IMR-90 (cell line): ENCODE results near the gene PRKCA. TPM values are rescaled to one million over a fixed set of nuclear protein-coding genes. Genes with fewer than 3 reads are reported as not detected.

Experiments
- ATAC-seq: fragments of 200-7000 bp; cut with Tn5 transposase; 2 replicates; pipeline ENCODE4 v1.9.1; 2020; ENCODE audit warnings: low read depth, mild to moderate bottlenecking, moderate library complexity
- BruUV-seq: library from RNA; stranded (reverse); fragments of 400-500 nt; replicated peaks from 2 replicates; lab custom pipeline; 2021; lab: Mats Ljungman, UMichigan
- CTCF ChIA-PET: fragments of 300-600 bp; formaldehyde crosslinking; extraction: SDS; loops from one replicate; lab custom pipeline; 2021; ENCODE audit warnings: antibody characterized with exemption; lab: Yijun Ruan, JAX
- POLR2A ChIA-PET: fragments of 300-600 bp; sonication (Branson Sonifier 250); formaldehyde crosslinking; loops from one replicate; lab custom pipeline; 2022; ENCODE audit warnings: antibody characterized with exemption; ENCODE audit not compliant: unreplicated experiment; lab: Charles Lee
- DNase-seq: peaks from one replicate; pipeline ENCODE4 v3.0.0; 2013
- H2AFZ ChIP-seq: replicated peaks from 2 replicates; pipeline ENCODE3; 2013; ENCODE audit warnings: low read length, mild to moderate bottlenecking; ENCODE audit not compliant: poor library complexity
- H2AK5ac ChIP-seq: 2 replicates; pipeline ENCODE4 v1.6.1; 2013; ENCODE audit warnings: low read depth, low read length, inconsistent platforms
- H2AK9ac ChIP-seq: replicated peaks from 2 replicates; pipeline ENCODE3; 2013; ENCODE audit warnings: mild to moderate bottlenecking, low read depth, low read length, moderate library complexity; ENCODE audit not compliant: poor library complexity
- H2BK120ac ChIP-seq: 2 replicates; pipeline ENCODE4 v1.6.1; 2013; ENCODE audit warnings: low read depth, low read length, inconsistent platforms
- H2BK15ac ChIP-seq: 3 replicates; pipeline ENCODE4 v1.6.1; 2013; ENCODE audit warnings: low read depth, low read length, inconsistent platforms
- H2BK20ac ChIP-seq: 2 replicates; pipeline ENCODE4 v1.6.1; 2013; ENCODE audit warnings: low read depth, mild to moderate bottlenecking, inconsistent platforms, low read length, moderate library complexity
- H2BK5ac ChIP-seq: 2 replicates; pipeline ENCODE4 v1.6.1; 2013; ENCODE audit warnings: mild to moderate bottlenecking, low read depth, low read length, inconsistent platforms; ENCODE audit not compliant: poor library complexity, severe bottlenecking
- H3K14ac ChIP-seq: replicated peaks from 2 replicates; pipeline ENCODE4 v1.6.1; 2013; ENCODE audit warnings: low read depth, low read length, inconsistent platforms
- H3K18ac ChIP-seq: 2 replicates; pipeline ENCODE4 v1.6.1; 2013; ENCODE audit warnings: low read depth, low read length, control low read depth
- H3K23ac ChIP-seq: 2 replicates; pipeline ENCODE4 v1.6.1; 2013; ENCODE audit warnings: low read depth, low read length, inconsistent platforms
- H3K27ac ChIP-seq: 2 replicates; pipeline ENCODE4 v1.5.1; 2013; ENCODE audit warnings: mild to moderate bottlenecking, control low read depth, low read length; ENCODE audit not compliant: insufficient read depth
- H3K27me3 ChIP-seq: 2 replicates; pipeline ENCODE4 v1.6.1; 2013; ENCODE audit warnings: low read length; ENCODE audit not compliant: control insufficient read depth, insufficient read depth
- H3K36me3 ChIP-seq: 2 replicates; pipeline ENCODE4 v1.6.1; 2013; ENCODE audit warnings: low read length, mixed read lengths; ENCODE audit not compliant: control insufficient read depth, insufficient read depth
- H3K4ac ChIP-seq: 2 replicates; pipeline ENCODE4 v1.6.1; 2013; ENCODE audit warnings: low read depth, low read length, inconsistent platforms
- H3K4me1 ChIP-seq: 2 replicates; pipeline ENCODE4 v1.6.1; 2013; ENCODE audit warnings: low read length, mixed read lengths; ENCODE audit not compliant: control insufficient read depth, insufficient read depth
- H3K4me2 ChIP-seq: 2 replicates; pipeline ENCODE4 v1.6.1; 2013; ENCODE audit warnings: low read depth, mild to moderate bottlenecking, control low read depth, low read length, moderate library complexity
- H3K4me3 ChIP-seq: 2 replicates; pipeline ENCODE4 v1.5.1; 2013; ENCODE audit warnings: low read depth, mild to moderate bottlenecking, control low read depth, low read length, moderate library complexity; ENCODE audit not compliant: insufficient read depth
- H3K56ac ChIP-seq: 2 replicates; pipeline ENCODE4 v1.6.1; 2013; ENCODE audit warnings: low read length, inconsistent platforms; ENCODE audit not compliant: insufficient read depth; ENCODE audit errors: extremely low read depth
- H3K79me1 ChIP-seq, 2 experiments: 2 replicates each; pipeline ENCODE4 v1.6.1; 2013; ENCODE audit warnings: low read length in 2 of 2, inconsistent platforms in 1 of 2, low read depth in 1 of 2
- H3K9ac ChIP-seq: 2 replicates; pipeline ENCODE4 v1.6.1; 2013; ENCODE audit warnings: low read depth, low read length, control low read depth
- H3K9me1 ChIP-seq: 2 replicates; pipeline ENCODE4 v1.6.1; 2013; ENCODE audit warnings: low read length, inconsistent platforms; ENCODE audit not compliant: insufficient read depth
- H3K9me3 ChIP-seq: 2 replicates; pipeline ENCODE4 v1.6.1; 2013; ENCODE audit warnings: low read length; ENCODE audit not compliant: control insufficient read depth, insufficient read depth
- H4K20me1 ChIP-seq: 2 replicates; pipeline ENCODE4 v1.6.1; 2013; ENCODE audit warnings: low read length, inconsistent platforms; ENCODE audit not compliant: insufficient read depth
- H4K5ac ChIP-seq: 2 replicates; pipeline ENCODE4 v1.6.1; 2013; ENCODE audit warnings: mild to moderate bottlenecking, low read depth, low read length, control low read depth
- H4K8ac ChIP-seq, 2 experiments: 2 replicates each; pipeline ENCODE4 v1.6.1; 2013; ENCODE audit warnings: low read depth in 2 of 2, low read length in 2 of 2, control low read depth in 1 of 2, inconsistent platforms in 1 of 2
- H4K91ac ChIP-seq: 2 replicates; pipeline ENCODE4 v1.6.1; 2013; ENCODE audit warnings: low read depth, low read length, inconsistent platforms; ENCODE audit not compliant: insufficient read depth
- CEBPB ChIP-seq: IDR thresholded peaks from 2 replicates; pipeline ENCODE4 v1.6.1; 2012; ENCODE audit warnings: low read depth, low read length, improper control_type of control experiment
- MAFK ChIP-seq: IDR thresholded peaks from 2 replicates; pipeline ENCODE4 v1.6.1; 2012; ENCODE audit warnings: low read depth, low read length, improper control_type of control experiment
- MAZ ChIP-seq: IDR thresholded peaks from 2 replicates; pipeline ENCODE4 v1.6.1; 2012; ENCODE audit warnings: low read depth, mild to moderate bottlenecking, low read length, improper control_type of control experiment, moderate library complexity, borderline replicate concordance
- POLR2A ChIP-seq: IDR thresholded peaks from 2 replicates; pipeline ENCODE4 v1.6.1; 2012; ENCODE audit warnings: mild to moderate bottlenecking, low read depth, low read length
- RAD21 ChIP-seq: IDR thresholded peaks from 2 replicates; pipeline ENCODE4 v1.6.1; 2012; ENCODE audit warnings: low read length, improper control_type of control experiment
- RCOR1 ChIP-seq: IDR thresholded peaks from 2 replicates; pipeline ENCODE4 v1.6.1; 2012; ENCODE audit warnings: mild to moderate bottlenecking, low read length, improper control_type of control experiment; ENCODE audit not compliant: insufficient replicate concordance
- RFX5 ChIP-seq: IDR thresholded peaks from 2 replicates; pipeline ENCODE4 v1.8.0; 2012; ENCODE audit warnings: low read depth, mild to moderate bottlenecking, low read length, moderate library complexity
- SMC3 ChIP-seq: fragments of 150-350 bp; IDR thresholded peaks from 2 replicates; pipeline ENCODE4 v1.6.1; 2016; ENCODE audit warnings: low read depth, mild to moderate bottlenecking, antibody characterized with exemption, low read length, moderate library complexity
- WGBS, 2 experiments: methylation state at CpG; one replicate each; pipeline versions ENCODE4 v1.1.5 to v1.1.7; 2013; ENCODE audit warnings: missing lambda C conversion rate in 2 of 2; ENCODE audit not compliant: insufficient read length in 1 of 2; ENCODE audit errors: extremely low coverage in 2 of 2; 5-methylcytosine and 5-hydroxymethylcytosine counted together
- dilution Hi-C: fragments of 300-500 bp; cut with HindIII; formaldehyde crosslinking; loops from one replicate; pipeline ENCODE4 v1.14.3; 2018; ENCODE audit warnings: low sequenced_read_pairs; ENCODE audit not compliant: unreplicated experiment
- in situ Hi-C: fragments of 300-500 bp; cut with MboI; formaldehyde crosslinking; loops from 3 replicates; pipeline ENCODE4 v1.14.3; 2019; ENCODE audit warnings: low sequenced_read_pairs, inconsistent platforms, mixed read lengths
- intact Hi-C: fragments of 100-400 bp; cut with micrococcal nuclease; formaldehyde crosslinking; loops from 2 replicates; pipeline ENCODE4 v1.10.0; 2022
- polyA plus RNA-seq, 3 experiments: library from polyadenylated mRNA; depleted of rRNA; stranded (reverse); fragments of >200 nt; gene quantifications; 2 replicates each; pipeline ENCODE4 v1.2.3, GENCODE V29; 2012; ENCODE audit warnings: low replicate concordance in 1 of 3
- total RNA-seq: library from RNA; depleted of rRNA; stranded (reverse); fragments of >200 nt; gene quantifications from 2 replicates; pipeline ENCODE4 v1.2.3, GENCODE V29; 2012
- TF ChIP-seq, protein P1 (sequence below): fragments of 150-350 bp; IDR thresholded peaks from 2 replicates; pipeline ENCODE4 v1.6.1; 2016; ENCODE audit warnings: low read depth, mild to moderate bottlenecking, low read length, moderate library complexity, borderline replicate concordance

Gene PRKCA
- total and polyA plus RNA-seq, 2 of the 4 experiments (the other 2 are of a cell fraction) = 31.0 to 46.0 TPM

DNA sequence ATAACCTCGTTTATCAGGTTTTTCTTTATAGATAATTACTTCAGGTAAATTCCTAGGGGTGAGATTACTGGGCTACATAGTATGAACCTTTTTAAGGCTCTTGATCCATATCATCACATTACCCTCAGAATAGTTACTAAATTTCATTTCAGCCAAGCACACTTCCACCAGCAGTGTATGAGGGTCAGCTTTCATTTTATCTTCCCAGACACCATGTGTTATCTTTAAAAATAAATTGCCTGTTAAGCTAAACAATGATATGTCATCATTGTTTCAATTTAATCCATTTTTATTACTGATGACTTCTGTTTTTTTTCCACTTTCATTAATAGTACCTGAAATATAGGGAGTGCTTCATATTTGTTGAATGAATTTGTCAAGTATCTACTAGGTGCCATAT lies 33.4 kb downstream of the PRKCA start:
- no peak overlapping the region for H4K5ac ChIP-seq
- H4K8ac ChIP-seq = no peak overlapping the region
- no peak overlapping the region for H2BK15ac ChIP-seq
- no peak for TF ChIP-seq CEBPB
- no peak for TF ChIP-seq RAD21
- TF ChIP-seq RFX5 = no peak
- no peak for TF ChIP-seq MAFK
- TF ChIP-seq, protein P1, sequence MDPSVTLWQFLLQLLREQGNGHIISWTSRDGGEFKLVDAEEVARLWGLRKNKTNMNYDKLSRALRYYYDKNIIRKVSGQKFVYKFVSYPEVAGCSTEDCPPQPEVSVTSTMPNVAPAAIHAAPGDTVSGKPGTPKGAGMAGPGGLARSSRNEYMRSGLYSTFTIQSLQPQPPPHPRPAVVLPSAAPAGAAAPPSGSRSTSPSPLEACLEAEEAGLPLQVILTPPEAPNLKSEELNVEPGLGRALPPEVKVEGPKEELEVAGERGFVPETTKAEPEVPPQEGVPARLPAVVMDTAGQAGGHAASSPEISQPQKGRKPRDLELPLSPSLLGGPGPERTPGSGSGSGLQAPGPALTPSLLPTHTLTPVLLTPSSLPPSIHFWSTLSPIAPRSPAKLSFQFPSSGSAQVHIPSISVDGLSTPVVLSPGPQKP = no peak
- no peak for TF ChIP-seq POLR2A
- no peak for TF ChIP-seq MAZ
- TF ChIP-seq SMC3 = no peak
- TF ChIP-seq RCOR1 = no peak
- H2AK9ac ChIP-seq = no peak overlapping the region
- H3K4ac ChIP-seq = no peak overlapping the region
- in situ Hi-C loops = no loop called here
- WGBS, 2 experiments = no CpG with 5 or more reads among the region's 1 CpG
- intact Hi-C loops = no loop called here
- no peak overlapping the region for H3K18ac ChIP-seq
- H3K4me1 ChIP-seq = peaks cover 13% of the 10 kb centered on the region
- no peak for DNase-seq
- CTCF ChIA-PET = no interaction called here
- H2BK20ac ChIP-seq = no peak overlapping the region
- no peaks in the 10 kb centered on the region for H3K27me3 ChIP-seq
- no peak overlapping the region for H4K91ac ChIP-seq
- H2AFZ ChIP-seq = no peak overlapping the region
- H3K9ac ChIP-seq = no peak overlapping the region
- no peak overlapping the region for H3K4me3 ChIP-seq
- H2AK5ac ChIP-seq = no peak overlapping the region
- H3K4me2 ChIP-seq = no peak overlapping the region
- ATAC-seq = no peak
- H3K56ac ChIP-seq = no peak overlapping the region
- peaks cover 12% of the 10 kb centered on the region for H3K9me1 ChIP-seq
- dilution Hi-C loops = no loop called here
- POLR2A ChIA-PET = no interaction called here
- no peaks in the 10 kb centered on the region for H3K9me3 ChIP-seq
- no peak overlapping the region for H2BK5ac ChIP-seq
- H4K20me1 ChIP-seq = peaks cover 39% of the 10 kb centered on the region; the same call in 1 of the 2 replicates
- no peak overlapping the region for H3K27ac ChIP-seq
- no peak overlapping the region for H2BK120ac ChIP-seq
- H3K14ac ChIP-seq = no peak overlapping the region
- no peak overlapping the region for H3K23ac ChIP-seq
- no TSS peak for BruUV-seq
- H3K79me1 ChIP-seq = peaks cover 29 to 75% of the 10 kb centered on the region in 2 experiments
- 0 out of 2 replicates have a peak, but pooled peaks cover 1% of the 10 kb centered on the region for H3K36me3 ChIP-seq
